ENCODE data around the gene BMP6. TPM values are rescaled to one million over a fixed set of nuclear protein-coding genes. Genes with fewer than 3 reads are reported as not detected.
"Not testable (repeated sequence)": the region's sequence is repeated elsewhere in the genome, so short reads cannot be mapped to it uniquely, and the experiment has no call there.

Gene BMP6
- total RNA-seq, 1 experiment from 2014 or later = not detected

DNA sequence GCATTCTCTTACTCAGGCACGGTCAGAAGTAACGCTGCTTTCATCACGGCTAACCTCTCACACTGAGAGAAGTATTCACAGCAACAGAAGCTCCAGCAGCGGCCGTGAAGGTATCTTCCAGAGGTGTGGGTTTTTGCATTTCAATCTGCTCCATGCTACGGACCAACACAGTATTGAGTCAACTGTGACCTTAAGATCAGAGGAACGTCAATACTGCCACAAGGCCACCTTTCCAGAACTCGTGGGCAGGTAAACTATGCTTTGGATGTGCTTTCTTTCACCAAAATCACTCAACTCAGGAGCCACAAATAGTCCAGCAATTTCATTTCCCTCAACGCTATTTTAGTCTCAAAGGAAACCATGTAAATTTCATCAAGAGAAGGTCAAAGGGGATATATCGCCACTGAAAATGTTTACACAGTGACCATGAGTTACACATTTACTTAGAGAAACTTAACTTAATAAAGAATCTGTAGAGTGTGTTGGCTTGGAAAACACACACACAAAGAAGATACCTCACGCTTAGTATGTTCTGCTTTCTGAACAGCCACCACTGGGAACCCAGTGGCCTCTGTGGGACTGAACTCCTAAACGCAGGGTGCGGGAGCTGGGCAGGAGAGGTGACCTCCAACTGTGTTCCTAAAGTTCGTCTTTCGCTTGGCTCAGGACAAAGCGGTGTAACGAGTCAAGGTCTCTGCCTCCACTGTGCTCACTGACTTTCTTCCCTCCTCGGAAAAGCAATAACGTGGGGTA is 156.8 kb downstream of the BMP6 start:
- H3K9me3 ChIP-seq (ENCODE audit: low read length) = no peaks in the 10 kb centered on the region
- H3K79me2 ChIP-seq (ENCODE audit: low read length) = no peaks in the 10 kb centered on the region
- H3K4me1 ChIP-seq (ENCODE audit: low read length) = no peaks in the 10 kb centered on the region
- H3K36me3 ChIP-seq (ENCODE audit: insufficient read depth, low read length) = peaks cover 55% of the 10 kb centered on the region
- no peaks in the 10 kb centered on the region for H3K9me2 ChIP-seq (replicated peaks; ENCODE audit: insufficient read depth, low read length)
- no peaks in the 10 kb centered on the region for H3K27me3 ChIP-seq (ENCODE audit: low read length)
- H3K27ac ChIP-seq (ENCODE audit: low read length) = no peak overlapping the region
- H3K9ac ChIP-seq (ENCODE audit: low read length) = no peak overlapping the region
- H2AFZ ChIP-seq (ENCODE audit: low read length) = no peak overlapping the region
- no peak for DNase-seq
- no peak overlapping the region for H3K4me3 ChIP-seq (ENCODE audit: low read length)
- H4K20me1 ChIP-seq (ENCODE audit: insufficient read depth, low read depth, low read length) = 0 out of 2 replicates have a peak, but pooled peaks cover 10% of the 10 kb centered on the region
- no peak overlapping the region for H3K4me2 ChIP-seq (ENCODE audit: low read depth, low read length, poor library complexity, severe bottlenecking)

DNA sequence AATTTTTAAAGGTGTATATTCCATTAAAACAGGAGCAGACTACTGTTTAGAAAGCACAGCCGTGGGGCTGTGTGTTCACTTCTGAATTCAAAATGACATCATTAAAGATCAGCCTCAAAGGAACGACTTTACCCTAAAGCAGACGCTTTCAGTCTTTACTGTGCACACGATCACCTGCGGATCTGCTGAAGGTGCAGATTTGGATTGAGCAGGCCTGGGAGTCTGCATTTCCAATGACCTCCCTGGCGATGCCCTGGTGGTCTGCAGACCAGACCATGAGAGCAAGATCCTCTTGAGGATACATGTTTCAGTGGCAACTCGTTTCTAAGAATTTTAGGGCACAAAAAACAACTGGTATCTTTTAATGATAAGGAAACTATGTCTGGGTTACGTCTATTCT is 157.5 kb downstream of the BMP6 start:
- H3K27me3 ChIP-seq (ENCODE audit: low read length) = no peaks in the 10 kb centered on the region
- H2AFZ ChIP-seq (ENCODE audit: low read length) = no peak overlapping the region
- no peaks in the 10 kb centered on the region for H3K79me2 ChIP-seq (ENCODE audit: low read length)
- H4K20me1 ChIP-seq (ENCODE audit: insufficient read depth, low read depth, low read length) = 0 out of 2 replicates have a peak, but pooled peaks cover 10% of the 10 kb centered on the region
- H3K4me3 ChIP-seq (ENCODE audit: low read length) = no peak overlapping the region
- H3K9ac ChIP-seq (ENCODE audit: low read length) = no peak overlapping the region
- H3K27ac ChIP-seq (ENCODE audit: low read length) = no peak overlapping the region
- H3K9me3 ChIP-seq (ENCODE audit: low read length) = no peaks in the 10 kb centered on the region
- no peak overlapping the region for H3K4me2 ChIP-seq (ENCODE audit: low read depth, low read length, poor library complexity, severe bottlenecking)
- H3K36me3 ChIP-seq (ENCODE audit: insufficient read depth, low read length) = peaks cover 57% of the 10 kb centered on the region
- DNase-seq = no peak
- no peaks in the 10 kb centered on the region for H3K4me1 ChIP-seq (ENCODE audit: low read length)
- no peaks in the 10 kb centered on the region for H3K9me2 ChIP-seq (replicated peaks; ENCODE audit: insufficient read depth, low read length)

DNA sequence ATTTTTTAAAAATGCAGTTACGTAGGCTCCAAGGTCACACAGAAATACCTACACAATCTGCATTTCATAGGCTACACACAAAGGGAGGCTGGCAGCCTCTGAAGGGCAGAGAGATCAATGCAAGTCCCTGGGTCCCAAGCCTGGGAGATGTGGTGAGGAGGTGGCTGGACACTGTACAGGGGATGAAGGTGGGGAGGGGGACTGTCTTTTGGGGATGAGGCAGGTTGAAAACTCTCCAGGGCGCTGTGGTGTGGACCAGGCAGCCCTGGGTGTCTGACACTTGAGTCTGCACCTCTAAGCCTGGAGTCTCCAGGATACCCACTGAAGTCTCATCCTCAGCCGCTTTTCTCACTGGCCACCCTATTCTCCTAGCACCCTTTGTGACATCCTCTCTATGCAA is 160.2 kb downstream of the BMP6 start:
- H3K36me3 ChIP-seq (ENCODE audit: insufficient read depth, low read length) = peaks cover 67% of the 10 kb centered on the region
- no peaks in the 10 kb centered on the region for H3K9me2 ChIP-seq (replicated peaks; ENCODE audit: insufficient read depth, low read length)
- H3K79me2 ChIP-seq (ENCODE audit: low read length) = no peaks in the 10 kb centered on the region
- H3K27me3 ChIP-seq (ENCODE audit: low read length) = no peaks in the 10 kb centered on the region
- H3K4me2 ChIP-seq (ENCODE audit: low read depth, low read length, poor library complexity, severe bottlenecking) = no peak overlapping the region
- DNase-seq = no peak
- H3K4me1 ChIP-seq (ENCODE audit: low read length) = no peaks in the 10 kb centered on the region
- 0 out of 2 replicates have a peak, but pooled peaks cover 8% of the 10 kb centered on the region for H4K20me1 ChIP-seq (ENCODE audit: insufficient read depth, low read depth, low read length)
- H3K27ac ChIP-seq (ENCODE audit: low read length) = no peak overlapping the region
- H2AFZ ChIP-seq (ENCODE audit: low read length) = no peak overlapping the region
- H3K9me3 ChIP-seq (ENCODE audit: low read length) = no peaks in the 10 kb centered on the region
- no peak overlapping the region for H3K4me3 ChIP-seq (ENCODE audit: low read length)
- no peak overlapping the region for H3K9ac ChIP-seq (ENCODE audit: low read length)

DNA sequence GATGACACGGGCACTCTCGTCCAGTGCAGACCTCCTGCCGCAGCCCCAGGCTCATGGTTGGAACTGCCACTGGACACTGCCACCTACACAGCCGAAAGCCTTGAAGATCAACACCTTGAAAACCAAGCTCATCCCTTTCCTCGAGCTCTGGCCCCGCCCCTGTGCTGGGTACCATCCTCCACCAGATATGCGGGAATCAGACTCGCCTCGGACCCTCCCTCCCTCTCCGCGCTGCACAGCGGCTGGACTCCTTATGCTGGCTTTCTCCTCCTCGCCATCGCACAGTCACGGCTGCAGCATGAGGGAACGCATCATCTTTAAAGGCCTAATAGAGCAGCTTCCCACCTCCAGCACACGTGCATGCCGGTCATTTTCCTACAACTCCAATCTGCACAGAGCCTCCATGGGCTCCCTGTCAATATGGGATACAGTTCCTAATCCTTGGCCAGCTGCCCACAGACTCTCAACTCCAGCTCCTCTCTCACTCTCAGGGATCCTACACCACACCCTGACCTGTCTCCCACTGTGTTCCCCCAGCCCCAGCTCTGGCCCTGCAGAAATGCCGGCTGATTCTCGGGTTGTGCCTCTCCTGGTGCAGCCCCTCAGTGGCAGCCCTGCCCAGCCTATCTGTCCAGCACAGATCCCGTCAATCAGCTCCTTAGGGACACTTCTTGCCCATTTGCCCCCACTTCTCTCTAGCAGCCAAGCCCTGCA is 161.5 kb downstream of the BMP6 start:
- 0 out of 2 replicates have a peak, but pooled peaks cover 8% of the 10 kb centered on the region for H4K20me1 ChIP-seq (ENCODE audit: insufficient read depth, low read depth, low read length)
- no peak overlapping the region for H3K27ac ChIP-seq (ENCODE audit: low read length)
- no peak overlapping the region for H3K9ac ChIP-seq (ENCODE audit: low read length)
- H3K9me2 ChIP-seq (replicated peaks; ENCODE audit: insufficient read depth, low read length) = no peaks in the 10 kb centered on the region
- no peaks in the 10 kb centered on the region for H3K27me3 ChIP-seq (ENCODE audit: low read length)
- H3K9me3 ChIP-seq (ENCODE audit: low read length) = no peaks in the 10 kb centered on the region
- no peak overlapping the region for H3K4me2 ChIP-seq (ENCODE audit: low read depth, low read length, poor library complexity, severe bottlenecking)
- DNase-seq = no peak
- H3K79me2 ChIP-seq (ENCODE audit: low read length) = no peaks in the 10 kb centered on the region
- H3K4me1 ChIP-seq (ENCODE audit: low read length) = no peaks in the 10 kb centered on the region
- no peak overlapping the region for H3K4me3 ChIP-seq (ENCODE audit: low read length)
- no peak overlapping the region for H2AFZ ChIP-seq (ENCODE audit: low read length)
- H3K36me3 ChIP-seq (ENCODE audit: insufficient read depth, low read length) = peaks cover 66% of the 10 kb centered on the region

DNA sequence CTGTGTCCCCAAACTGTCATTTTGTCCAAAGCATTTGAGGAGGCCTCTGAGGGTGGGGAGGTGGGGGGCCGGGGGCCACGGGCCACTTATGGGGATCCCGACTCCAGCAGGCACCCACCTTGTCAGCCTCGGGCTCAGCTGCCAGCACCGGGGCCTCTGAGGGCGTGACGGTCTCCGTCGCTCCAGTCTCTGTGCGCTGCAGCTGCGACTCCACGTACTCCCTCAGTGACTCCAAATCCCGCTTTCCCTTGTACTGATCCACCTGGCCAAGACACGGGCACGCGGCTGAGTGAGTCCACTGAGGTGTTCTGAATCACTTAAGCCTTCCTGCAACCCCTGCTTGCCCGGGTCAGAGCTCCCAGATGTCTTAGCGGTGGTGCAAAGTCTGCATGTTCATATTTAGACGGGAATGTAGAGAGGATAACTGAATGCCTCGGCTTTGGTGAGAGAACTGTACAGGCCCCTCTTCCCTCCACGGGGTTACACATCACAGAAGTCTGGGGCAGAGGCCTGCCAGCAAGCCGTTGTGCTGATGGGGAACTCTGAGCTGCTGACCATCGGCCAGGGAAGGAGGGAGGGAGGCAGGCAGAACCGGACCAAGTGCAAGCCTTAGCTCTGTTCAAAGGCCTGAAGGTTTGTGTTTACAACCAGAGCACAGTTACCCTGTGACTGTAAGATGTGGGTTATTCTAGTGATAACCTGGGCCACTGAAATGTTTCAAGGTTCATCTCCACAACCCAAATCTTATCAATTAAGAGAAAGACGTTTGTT is 162.9 kb downstream of the BMP6 start:
- Histone ChIP-seq H3K9ac (ENCODE audit: low read length) (no peak overlapping the region), H3K4me1 (ENCODE audit: low read length) (no peaks in the 10 kb centered on the region), H3K9me3 (ENCODE audit: low read length) (no peaks in the 10 kb centered on the region), H3K36me3 (ENCODE audit: insufficient read depth, low read length) (peaks cover 58% of the 10 kb centered on the region), H4K20me1 (ENCODE audit: insufficient read depth, low read depth, low read length) (0 out of 2 replicates have a peak, but pooled peaks cover 8% of the 10 kb centered on the region), H3K9me2 (replicated peaks; ENCODE audit: insufficient read depth, low read length) (no peaks in the 10 kb centered on the region), H2AFZ (ENCODE audit: low read length) (no peak overlapping the region), H3K4me3 (ENCODE audit: low read length) (no peak overlapping the region), H3K79me2 (ENCODE audit: low read length) (no peaks in the 10 kb centered on the region), H3K4me2 (ENCODE audit: low read depth, low read length, poor library complexity, severe bottlenecking) (no peak overlapping the region), H3K27me3 (ENCODE audit: low read length) (no peaks in the 10 kb centered on the region), H3K27ac (ENCODE audit: low read length) (no peak overlapping the region)
- no peak for DNase-seq

GRCh38 chr6:7891078-7891872 is 165.4 kb downstream of the BMP6 start:
- Histone ChIP-seq H3K9me2 (replicated peaks; ENCODE audit: insufficient read depth, low read length) (no peaks in the 10 kb centered on the region), H3K4me1 (ENCODE audit: low read length) (no peaks in the 10 kb centered on the region), H3K4me2 (ENCODE audit: low read depth, low read length, poor library complexity, severe bottlenecking) (no peak overlapping the region), H3K79me2 (ENCODE audit: low read length) (no peaks in the 10 kb centered on the region), H4K20me1 (ENCODE audit: insufficient read depth, low read depth, low read length) (0 out of 2 replicates have a peak, but pooled peaks cover 4% of the 10 kb centered on the region), H3K36me3 (ENCODE audit: insufficient read depth, low read length) (peaks cover 58% of the 10 kb centered on the region), H2AFZ (ENCODE audit: low read length) (no peak overlapping the region), H3K27me3 (ENCODE audit: low read length) (no peaks in the 10 kb centered on the region), H3K9me3 (ENCODE audit: low read length) (no peaks in the 10 kb centered on the region), H3K27ac (ENCODE audit: low read length) (no peak overlapping the region), H3K4me3 (ENCODE audit: low read length) (no peak overlapping the region), H3K9ac (ENCODE audit: low read length) (no peak overlapping the region)
- DNase-seq = no peak

DNA sequence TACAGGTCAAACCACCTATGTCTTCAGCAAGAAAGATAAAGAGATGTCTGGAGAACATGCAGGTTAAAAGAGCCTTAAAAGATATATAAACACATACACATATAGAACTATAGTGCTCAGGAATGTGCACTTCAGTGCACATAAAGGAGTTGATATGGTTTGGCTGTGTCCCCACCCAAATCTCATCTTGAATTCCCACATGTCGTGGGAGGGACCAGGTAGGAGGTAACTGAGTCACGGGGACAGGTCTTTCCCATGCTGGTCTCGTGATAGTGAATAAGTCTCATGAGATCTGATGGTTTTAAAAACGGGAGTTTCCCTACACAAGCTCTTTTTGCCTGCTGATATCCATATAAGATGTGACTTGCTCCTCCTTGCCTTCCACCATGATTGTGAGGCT is 166.5 kb downstream of the BMP6 start:
- not testable (repeated sequence) for H3K9ac ChIP-seq (ENCODE audit: low read length); H3K9me3 ChIP-seq (ENCODE audit: low read length); DNase-seq; H2AFZ ChIP-seq (ENCODE audit: low read length); H3K4me1 ChIP-seq (ENCODE audit: low read length); H3K4me3 ChIP-seq (ENCODE audit: low read length); H3K4me2 ChIP-seq (ENCODE audit: low read depth, low read length, poor library complexity, severe bottlenecking); H3K27me3 ChIP-seq (ENCODE audit: low read length); H3K27ac ChIP-seq (ENCODE audit: low read length); H3K79me2 ChIP-seq (ENCODE audit: low read length); H3K9me2 ChIP-seq (replicated peaks; ENCODE audit: insufficient read depth, low read length); H4K20me1 ChIP-seq (ENCODE audit: insufficient read depth, low read depth, low read length)
- H3K36me3 ChIP-seq (ENCODE audit: insufficient read depth, low read length) = peaks cover 60% of the 10 kb centered on the region
